Measurements from ENCODE around the gene AANAT.

The AANAT gene

DNA sequence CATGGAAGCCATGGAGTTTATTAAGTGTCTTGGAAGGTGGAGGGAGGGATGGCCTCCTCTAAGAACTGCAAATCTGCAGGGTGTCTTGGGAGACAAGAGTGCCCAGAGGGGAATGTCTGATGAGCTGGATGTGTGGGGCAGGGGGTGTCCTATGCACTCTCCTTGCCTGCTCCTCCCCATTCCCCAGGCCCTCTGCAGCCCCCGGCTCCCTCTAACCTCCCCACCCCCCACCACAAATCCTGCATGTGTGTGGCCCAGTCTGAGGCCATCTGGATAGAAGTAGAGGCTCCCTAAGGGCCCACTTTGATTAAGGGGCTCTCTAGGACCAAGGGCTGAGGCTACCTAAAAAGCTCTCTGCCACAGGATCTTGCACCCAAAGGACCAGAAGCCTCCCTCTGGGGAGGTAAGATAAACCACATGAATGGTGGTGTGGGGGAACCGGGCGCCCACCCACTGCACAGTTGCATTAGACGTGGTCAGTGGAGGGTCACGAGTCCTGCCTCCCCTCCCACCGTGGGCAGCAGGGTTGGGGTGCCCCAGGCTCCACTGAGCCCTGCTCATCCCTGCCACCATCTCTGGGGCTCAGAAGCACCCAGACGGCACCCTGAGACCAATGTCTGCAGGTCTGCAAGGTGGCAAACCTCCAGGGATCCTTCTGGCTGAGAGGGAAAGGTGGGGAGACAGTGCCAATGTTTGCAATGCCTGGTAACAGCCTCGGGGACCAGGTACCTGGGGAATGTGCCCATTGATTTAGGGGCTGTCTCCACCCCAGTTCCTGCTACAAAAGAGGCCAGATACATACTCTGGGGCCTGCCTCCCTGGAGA is 618 bp downstream of the AANAT start:
- H3K27ac ChIP-seq (ENCODE audit: extremely low read depth, low read depth, low read length) = no peak overlapping the region
- H3K4me3 ChIP-seq (ENCODE audit: low read depth, low read length) = no peak overlapping the region
- ChIA-PET CTCF (interaction anchor here (0.6 to 12.5 kb wide), 17 partner anchors 9 to 213 kb away, joined by 3 to 187 read pairs (median 6); partner anchors contain the start of genes RHBDF2 and UBE2O), POLR2A (interaction anchor here (0.5 to 1.3 kb wide), 3 partner anchors 34 to 1672 kb away, joined by 3 to 5 read pairs (median 3); partner anchors contain the start of gene RHBDF2)
- peaks cover 0 to 11% of the 10 kb centered on the region in 2 experiments; a peak in 1 of 3 replicates for H3K36me3 ChIP-seq (ENCODE audit: control insufficient read depth in 2 of 2, insufficient read depth in 1 of 2, low read length in 2 of 2)
- TF ChIP-seq, protein P1, sequence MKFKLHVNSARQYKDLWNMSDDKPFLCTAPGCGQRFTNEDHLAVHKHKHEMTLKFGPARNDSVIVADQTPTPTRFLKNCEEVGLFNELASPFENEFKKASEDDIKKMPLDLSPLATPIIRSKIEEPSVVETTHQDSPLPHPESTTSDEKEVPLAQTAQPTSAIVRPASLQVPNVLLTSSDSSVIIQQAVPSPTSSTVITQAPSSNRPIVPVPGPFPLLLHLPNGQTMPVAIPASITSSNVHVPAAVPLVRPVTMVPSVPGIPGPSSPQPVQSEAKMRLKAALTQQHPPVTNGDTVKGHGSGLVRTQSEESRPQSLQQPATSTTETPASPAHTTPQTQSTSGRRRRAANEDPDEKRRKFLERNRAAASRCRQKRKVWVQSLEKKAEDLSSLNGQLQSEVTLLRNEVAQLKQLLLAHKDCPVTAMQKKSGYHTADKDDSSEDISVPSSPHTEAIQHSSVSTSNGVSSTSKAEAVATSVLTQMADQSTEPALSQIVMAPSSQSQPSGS (tag by site-specific recombination; IDR thresholded peaks at IDR 0.05; ENCODE audit: low read depth) = no peak
- TF ChIP-seq ZNF341 (tag by site-specific recombination; IDR thresholded peaks at IDR 0.05; ENCODE audit: low read depth) = peak; percentile 67
- no peaks in the 10 kb centered on the region for H3K9me3 ChIP-seq (ENCODE audit: control insufficient read depth, insufficient read depth, low read depth, low read length)
- H3K4me1 ChIP-seq (ENCODE audit: control insufficient read depth, insufficient read depth, low read length) = no peaks in the 10 kb centered on the region

DNA sequence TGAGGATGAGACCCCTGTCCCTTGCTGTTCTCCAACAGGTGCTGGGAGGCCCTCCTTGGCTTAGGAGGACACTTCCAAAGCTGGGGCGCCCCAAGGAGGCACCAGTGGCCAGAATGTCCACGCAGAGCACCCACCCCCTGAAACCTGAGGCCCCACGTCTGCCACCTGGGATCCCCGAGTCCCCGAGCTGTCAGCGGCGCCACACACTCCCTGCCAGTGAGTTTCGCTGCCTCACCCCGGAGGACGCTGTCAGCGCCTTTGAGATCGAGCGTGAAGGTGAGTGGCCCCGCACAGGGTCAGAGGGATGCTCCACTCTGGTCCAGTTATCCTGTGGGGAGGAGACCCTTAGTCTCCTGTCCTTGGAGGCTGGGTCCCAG is 1.2 kb downstream of the AANAT start:
- ChIA-PET CTCF (interaction anchor here (0.9 to 12.5 kb wide), 5 partner anchors 10 to 54 kb away, joined by 3 to 187 read pairs (median 6); partner anchors contain the start of gene UBE2O), POLR2A (no interaction called here)
- H3K9me3 ChIP-seq (ENCODE audit: control insufficient read depth, insufficient read depth, low read depth, low read length) = no peaks in the 10 kb centered on the region
- no peak overlapping the region for H3K27ac ChIP-seq (ENCODE audit: extremely low read depth, low read depth, low read length)
- H3K4me1 ChIP-seq (ENCODE audit: control insufficient read depth, insufficient read depth, low read length) = no peaks in the 10 kb centered on the region
- peaks cover 0 to 14% of the 10 kb centered on the region in 2 experiments; a peak in 1 of 3 replicates for H3K36me3 ChIP-seq (ENCODE audit: control insufficient read depth in 2 of 2, insufficient read depth in 1 of 2, low read length in 2 of 2)
- TF ChIP-seq ZNF654 (tag by site-specific recombination; IDR thresholded peaks at IDR 0.05; ENCODE audit: low read depth) (no peak), GLI4 (tag by site-specific recombination; IDR thresholded peaks at IDR 0.05) (no peak), ZNF544 (tag by site-specific recombination; IDR thresholded peaks at IDR 0.05) (no peak), ZSCAN30 (tag by site-specific recombination; IDR thresholded peaks at IDR 0.05) (no peak), ZNF341 (tag by site-specific recombination; IDR thresholded peaks at IDR 0.05; ENCODE audit: low read depth) (no peak), ZNF146 (tag by site-specific recombination; IDR thresholded peaks at IDR 0.05) (no peak), ZNF426 (tag by site-specific recombination; IDR thresholded peaks at IDR 0.05) (no peak), HOXD13 (CRISPR knock-in tag; IDR thresholded peaks at IDR 0.05; ENCODE audit: borderline replicate concordance) (no peak), BCL11B (tag by site-specific recombination; IDR thresholded peaks at IDR 0.05; ENCODE audit: low read depth) (no peak), KLF1 (tag by site-specific recombination; IDR thresholded peaks at IDR 0.05) (no peak), MYNN (tag by site-specific recombination; IDR thresholded peaks at IDR 0.05; ENCODE audit: borderline replicate concordance) (no peak), YY1 (tag by site-specific recombination; IDR thresholded peaks at IDR 0.05) (no peak), ZFP3 (tag by site-specific recombination; IDR thresholded peaks at IDR 0.05; ENCODE audit: low read depth) (no peak), ZNF660 (tag by site-specific recombination; IDR thresholded peaks at IDR 0.05) (no peak), ZNF23 (tag by site-specific recombination; IDR thresholded peaks at IDR 0.05; ENCODE audit: borderline replicate concordance) (no peak), ZNF211 (tag by site-specific recombination; IDR thresholded peaks at IDR 0.05; ENCODE audit: low read depth) (no peak)
- TF ChIP-seq, protein P2, sequence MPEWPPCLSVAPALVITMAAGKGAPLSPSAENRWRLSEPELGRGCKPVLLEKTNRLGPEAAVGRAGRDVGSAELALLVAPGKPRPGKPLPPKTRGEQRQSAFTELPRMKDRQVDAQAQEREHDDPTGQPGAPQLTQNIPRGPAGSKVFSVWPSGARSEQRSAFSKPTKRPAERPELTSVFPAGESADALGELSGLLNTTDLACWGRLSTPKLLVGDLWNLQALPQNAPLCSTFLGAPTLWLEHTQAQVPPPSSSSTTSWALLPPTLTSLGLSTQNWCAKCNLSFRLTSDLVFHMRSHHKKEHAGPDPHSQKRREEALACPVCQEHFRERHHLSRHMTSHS (tag by site-specific recombination; IDR thresholded peaks at IDR 0.05) = no peak
- TF ChIP-seq, protein P3, sequence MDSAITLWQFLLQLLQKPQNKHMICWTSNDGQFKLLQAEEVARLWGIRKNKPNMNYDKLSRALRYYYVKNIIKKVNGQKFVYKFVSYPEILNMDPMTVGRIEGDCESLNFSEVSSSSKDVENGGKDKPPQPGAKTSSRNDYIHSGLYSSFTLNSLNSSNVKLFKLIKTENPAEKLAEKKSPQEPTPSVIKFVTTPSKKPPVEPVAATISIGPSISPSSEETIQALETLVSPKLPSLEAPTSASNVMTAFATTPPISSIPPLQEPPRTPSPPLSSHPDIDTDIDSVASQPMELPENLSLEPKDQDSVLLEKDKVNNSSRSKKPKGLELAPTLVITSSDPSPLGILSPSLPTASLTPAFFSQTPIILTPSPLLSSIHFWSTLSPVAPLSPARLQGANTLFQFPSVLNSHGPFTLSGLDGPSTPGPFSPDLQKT (IDR thresholded peaks at IDR 0.05; ENCODE audit: borderline replicate concordance, low read depth, low read length) = no peak
- TF ChIP-seq, protein P4, sequence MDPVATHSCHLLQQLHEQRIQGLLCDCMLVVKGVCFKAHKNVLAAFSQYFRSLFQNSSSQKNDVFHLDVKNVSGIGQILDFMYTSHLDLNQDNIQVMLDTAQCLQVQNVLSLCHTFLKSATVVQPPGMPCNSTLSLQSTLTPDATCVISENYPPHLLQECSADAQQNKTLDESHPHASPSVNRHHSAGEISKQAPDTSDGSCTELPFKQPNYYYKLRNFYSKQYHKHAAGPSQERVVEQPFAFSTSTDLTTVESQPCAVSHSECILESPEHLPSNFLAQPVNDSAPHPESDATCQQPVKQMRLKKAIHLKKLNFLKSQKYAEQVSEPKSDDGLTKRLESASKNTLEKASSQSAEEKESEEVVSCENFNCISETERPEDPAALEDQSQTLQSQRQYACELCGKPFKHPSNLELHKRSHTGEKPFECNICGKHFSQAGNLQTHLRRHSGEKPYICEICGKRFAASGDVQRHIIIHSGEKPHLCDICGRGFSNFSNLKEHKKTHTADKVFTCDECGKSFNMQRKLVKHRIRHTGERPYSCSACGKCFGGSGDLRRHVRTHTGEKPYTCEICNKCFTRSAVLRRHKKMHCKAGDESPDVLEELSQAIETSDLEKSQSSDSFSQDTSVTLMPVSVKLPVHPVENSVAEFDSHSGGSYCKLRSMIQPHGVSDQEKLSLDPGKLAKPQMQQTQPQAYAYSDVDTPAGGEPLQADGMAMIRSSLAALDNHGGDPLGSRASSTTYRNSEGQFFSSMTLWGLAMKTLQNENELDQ (tag by site-specific recombination; IDR thresholded peaks at IDR 0.05; ENCODE audit: low read depth) = no peak
- TF ChIP-seq, protein P5, sequence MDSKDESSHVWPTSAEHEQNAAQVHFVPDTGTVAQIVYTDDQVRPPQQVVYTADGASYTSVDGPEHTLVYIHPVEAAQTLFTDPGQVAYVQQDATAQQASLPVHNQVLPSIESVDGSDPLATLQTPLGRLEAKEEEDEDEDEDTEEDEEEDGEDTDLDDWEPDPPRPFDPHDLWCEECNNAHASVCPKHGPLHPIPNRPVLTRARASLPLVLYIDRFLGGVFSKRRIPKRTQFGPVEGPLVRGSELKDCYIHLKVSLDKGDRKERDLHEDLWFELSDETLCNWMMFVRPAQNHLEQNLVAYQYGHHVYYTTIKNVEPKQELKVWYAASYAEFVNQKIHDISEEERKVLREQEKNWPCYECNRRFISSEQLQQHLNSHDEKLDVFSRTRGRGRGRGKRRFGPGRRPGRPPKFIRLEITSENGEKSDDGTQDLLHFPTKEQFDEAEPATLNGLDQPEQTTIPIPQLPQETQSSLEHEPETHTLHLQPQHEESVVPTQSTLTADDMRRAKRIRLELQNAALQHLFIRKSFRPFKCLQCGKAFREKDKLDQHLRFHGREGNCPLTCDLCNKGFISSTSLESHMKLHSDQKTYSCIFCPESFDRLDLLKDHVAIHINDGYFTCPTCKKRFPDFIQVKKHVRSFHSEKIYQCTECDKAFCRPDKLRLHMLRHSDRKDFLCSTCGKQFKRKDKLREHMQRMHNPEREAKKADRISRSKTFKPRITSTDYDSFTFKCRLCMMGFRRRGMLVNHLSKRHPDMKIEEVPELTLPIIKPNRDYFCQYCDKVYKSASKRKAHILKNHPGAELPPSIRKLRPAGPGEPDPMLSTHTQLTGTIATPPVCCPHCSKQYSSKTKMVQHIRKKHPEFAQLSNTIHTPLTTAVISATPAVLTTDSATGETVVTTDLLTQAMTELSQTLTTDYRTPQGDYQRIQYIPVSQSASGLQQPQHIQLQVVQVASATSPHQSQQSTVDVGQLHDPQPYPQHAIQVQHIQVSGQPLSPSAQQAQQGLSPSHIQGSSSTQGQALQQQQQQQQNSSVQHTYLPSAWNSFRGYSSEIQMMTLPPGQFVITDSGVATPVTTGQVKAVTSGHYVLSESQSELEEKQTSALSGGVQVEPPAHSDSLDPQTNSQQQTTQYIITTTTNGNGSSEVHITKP (tag by site-specific recombination; IDR thresholded peaks at IDR 0.05) = no peak
- H3K4me3 ChIP-seq (ENCODE audit: low read depth, low read length) = no peak overlapping the region

All from HEK293 (cell line).